Keratinocyte (primary cell): ENCODE measurements around the gene DCUN1D1. TPM values are rescaled to one million over a fixed set of nuclear protein-coding genes. Genes with fewer than 3 reads are reported as not detected.

ENCODE experiments used
- DNase-seq: peaks from one replicate; pipeline ENCODE4 v3.0.0-alpha.2; 2011; ENCODE audit warnings: low read depth, missing footprints, low spot score
- FAIRE-seq: peaks from 2 replicates; lab custom pipeline; 2011; peaks lifted over from hg19 to GRCh38; lab: Jason Lieb, UNC
- H2AFZ ChIP-seq: 2 replicates; pipeline ENCODE4 v1.6.0; 2012; ENCODE audit warnings: low read length, control low read depth, inconsistent platforms; ENCODE audit not compliant: control insufficient read depth
- H3K27ac ChIP-seq: 2 replicates; pipeline ENCODE4 v1.5.1; 2011; ENCODE audit warnings: low read length; ENCODE audit not compliant: control insufficient read depth, insufficient read depth
- H3K27me3 ChIP-seq: 3 replicates; pipeline ENCODE4 v1.6.0; 2011; ENCODE audit warnings: low read length; ENCODE audit not compliant: control insufficient read depth, insufficient read depth; ENCODE audit errors: extremely low read depth
- H3K36me3 ChIP-seq, 2 experiments: 2 replicates in 1 of 2; 3 replicates in 1 of 2; pipeline ENCODE4 v1.5.1; 2011; ENCODE audit warnings: low read length in 2 of 2, mild to moderate bottlenecking in 1 of 2; ENCODE audit not compliant: control insufficient read depth in 2 of 2, insufficient read depth in 2 of 2; ENCODE audit errors: extremely low read depth in 1 of 2
- H3K4me1 ChIP-seq: 3 replicates; pipeline ENCODE4 v1.5.1; 2011; ENCODE audit warnings: low read length; ENCODE audit not compliant: control insufficient read depth, insufficient read depth; ENCODE audit errors: extremely low read depth
- H3K4me2 ChIP-seq: 3 replicates; pipeline ENCODE4 v1.6.0; 2011; ENCODE audit warnings: low read depth, low read length; ENCODE audit not compliant: control insufficient read depth, insufficient read depth; ENCODE audit errors: extremely low read depth
- H3K4me3 ChIP-seq, 3 experiments: fragments of 200-600 bp in 1 of 3; sonication (generic) in 1 of 3; 2 replicates in 2 of 3; 3 replicates in 1 of 3; pipeline ENCODE4 v1.5.1; 2011 to 2016; ENCODE audit warnings: low read length in 3 of 3, mild to moderate bottlenecking in 3 of 3, control low read depth in 2 of 3, inconsistent platforms in 1 of 3, low read depth in 1 of 3, mixed read lengths in 1 of 3, mixed run types in 1 of 3, moderate library complexity in 1 of 3; ENCODE audit not compliant: control insufficient read depth in 2 of 3, insufficient read depth in 2 of 3; ENCODE audit errors: extremely low read depth in 1 of 3
- H3K79me2 ChIP-seq: 2 replicates; pipeline ENCODE4 v1.6.0; 2012; ENCODE audit warnings: low read length; ENCODE audit not compliant: control insufficient read depth, insufficient read depth
- H3K9ac ChIP-seq: 3 replicates; pipeline ENCODE4 v1.6.0; 2011; ENCODE audit warnings: low read length; ENCODE audit not compliant: control insufficient read depth, insufficient read depth; ENCODE audit errors: extremely low read depth
- H3K9me1 ChIP-seq: 3 replicates; pipeline ENCODE4 v1.6.0; 2011; ENCODE audit warnings: low read length; ENCODE audit not compliant: control insufficient read depth, insufficient read depth; ENCODE audit errors: extremely low read depth
- H3K9me3 ChIP-seq: 2 replicates; pipeline ENCODE4 v1.5.1; 2012; ENCODE audit warnings: low read depth, low read length; ENCODE audit not compliant: control insufficient read depth
- H4K20me1 ChIP-seq: 3 replicates; pipeline ENCODE4 v1.6.0; 2011; ENCODE audit warnings: low read length; ENCODE audit not compliant: control insufficient read depth, insufficient read depth; ENCODE audit errors: extremely low read depth
- CTCF ChIP-seq, 3 experiments: IDR thresholded peaks in 1 of 3; conservative IDR thresholded peaks in 1 of 3; optimal IDR thresholded peaks in 1 of 3; 2 replicates in 2 of 3; 3 replicates in 1 of 3; pipeline versions ENCODE3 to v1.5.1; 2011; ENCODE audit warnings: low read length in 3 of 3, mild to moderate bottlenecking in 3 of 3, moderate library complexity in 2 of 3, control low read depth in 1 of 3, inconsistent platforms in 1 of 3; ENCODE audit not compliant: insufficient read depth in 2 of 3; ENCODE audit errors: extremely low read depth in 1 of 3
- EZH2 ChIP-seq: IDR thresholded peaks from one replicate; pipeline ENCODE4 v1.6.1; 2012; ENCODE audit warnings: inconsistent platforms, mild to moderate bottlenecking, low read length, moderate library complexity
- dilution Hi-C: fragments of 300-500 bp; cut with MboI; formaldehyde crosslinking; loops from one replicate; pipeline ENCODE4 v1.7.0; 2020; ENCODE audit warnings: low sequenced_read_pairs; ENCODE audit not compliant: extremely low pct_ligation_motif_present
- polyA plus RNA-seq, 5 experiments: library from polyadenylated mRNA; depleted of rRNA in 3 of 5; stranded (reverse) in 3 of 5; stranded (forward) in 1 of 5; unstranded in 1 of 5; fragments of >200 nt; gene quantifications; 1 replicate in 1 of 5; 2 replicates in 3 of 5; 3 replicates in 1 of 5; pipeline versions ENCODE4 v1.2.1 to v1.2.3, GENCODE V29; 2011 to 2012; ENCODE audit warnings: missing spikeins in 2 of 5, low read depth in 1 of 5, low replicate concordance in 1 of 5

DCUN1D1 gene
- polyA plus RNA-seq, 1 donor (not counting 4 experiments of a cell fraction or from before 2014, with no cell fraction given) = 30.1 TPM

- Histone ChIP-seq H3K79me2 (no peaks in the 10 kb centered on the region), H3K4me1 (peaks cover 7% of the 10 kb centered on the region), H3K27me3 (no peaks in the 10 kb centered on the region), H4K20me1 (no peaks in the 10 kb centered on the region), H3K9me1 (no peaks in the 10 kb centered on the region), H3K9me3 (no peaks in the 10 kb centered on the region), H3K9ac (no peak overlapping the region), H3K27ac (no peak overlapping the region), H2AFZ (no peak overlapping the region), H3K4me2 (no peak overlapping the region), H3K36me3 (peaks cover 5 to 9% of the 10 kb centered on the region in 2 experiments), H3K4me3 (no peak overlapping the region)
- TF ChIP-seq CTCF (optimal IDR thresholded peaks at IDR 0.05 in 1 of 3, IDR thresholded peaks at IDR 0.05 in 1 of 3, conservative IDR thresholded peaks at IDR 0.05 in 1 of 3; ENCODE audit: extremely low read depth in 1 of 3, insufficient read depth in 2 of 3, low read length in 3 of 3) = no peak
- no peak for TF ChIP-seq EZH2
- FAIRE-seq (no peak), DNase-seq (no peak)
- dilution Hi-C loops = no loop called here
Observed at GRCh38 chr3:182906036-182906435, 74.3 kb downstream of the DCUN1D1 start.

- H3K36me3 ChIP-seq = peaks cover 5 to 9% of the 10 kb centered on the region in 2 experiments
- H3K27me3 ChIP-seq = no peaks in the 10 kb centered on the region
- H3K4me2 ChIP-seq = no peak overlapping the region
- H4K20me1 ChIP-seq = no peaks in the 10 kb centered on the region
- H3K9me1 ChIP-seq = no peaks in the 10 kb centered on the region
- H3K27ac ChIP-seq = no peak overlapping the region
- dilution Hi-C loops = no loop called here
- no peak for FAIRE-seq
- H3K9ac ChIP-seq = no peak overlapping the region
- H3K9me3 ChIP-seq = no peaks in the 10 kb centered on the region
- peaks cover 7% of the 10 kb centered on the region for H3K4me1 ChIP-seq
- no peak for TF ChIP-seq CTCF (optimal IDR thresholded peaks at IDR 0.05 in 1 of 3, IDR thresholded peaks at IDR 0.05 in 1 of 3, conservative IDR thresholded peaks at IDR 0.05 in 1 of 3; ENCODE audit: extremely low read depth in 1 of 3, insufficient read depth in 2 of 3, low read length in 3 of 3)
- no peak for TF ChIP-seq EZH2
- DNase-seq = no peak
- H2AFZ ChIP-seq = no peak overlapping the region
- no peaks in the 10 kb centered on the region for H3K79me2 ChIP-seq
- H3K4me3 ChIP-seq = no peak overlapping the region
Observed at GRCh38 chr3:182905623-182906022, 74.7 kb downstream of the DCUN1D1 start.
